ENCODE results near the gene CAMLG.
A peak's percentile ranks its signal among the peaks of the same experiment; 100 is the strongest.
"Not testable (repeated sequence)": the region's sequence is repeated elsewhere in the genome, so short reads cannot be mapped to it uniquely, and the experiment has no call there.

CAMLG gene

GRCh38 chr5:134758176-134758503 lies 19.8 kb downstream of the CAMLG start:
- no peak for TF ChIP-seq CTCF (IDR thresholded peaks at IDR 0.05)
- Histone ChIP-seq H3K4me3 (peak overlapping the region; percentile 85), H3K27ac (peak overlapping the region; percentile 53 to 77)
- DNase-seq (ENCODE audit: low spot score) = no peak

GRCh38 chr5:134758504-134759341 lies 20.4 kb downstream of the CAMLG start, which contains the start of gene DDX46:
TSS of gene DDX46 (plus strand) at chr5:134758779. CDS start at chr5:134758939, 160 bp downstream.
- H3K4me3 ChIP-seq = peak within 1 kb of the TSS; percentile 85
- TF ChIP-seq CTCF (IDR thresholded peaks at IDR 0.05) = peak; percentile 49
- peak; percentile 93 for DNase-seq (ENCODE audit: low spot score)
- peak within 1 kb of the TSS; percentile 53 to 77 for H3K27ac ChIP-seq

GRCh38 chr5:134767528-134768291 lies 29.4 kb downstream of the CAMLG start:
- H3K27ac ChIP-seq; DNase-seq (ENCODE audit: low spot score); H3K4me3 ChIP-seq: not testable (repeated sequence)

GRCh38 chr5:134769206-134769605 lies 30.9 kb downstream of the CAMLG start:
- no peak overlapping the region for H3K27ac ChIP-seq

GRCh38 chr5:134772461-134773125 lies 34.2 kb downstream of the CAMLG start:
- Histone ChIP-seq H3K27ac (no peak overlapping the region), H3K4me3 (no peak overlapping the region)
- no peak for DNase-seq (ENCODE audit: low spot score)
- TF ChIP-seq CTCF (IDR thresholded peaks at IDR 0.05) = no peak

More at GRCh38 chr5:134769206-134769605, 30.9 kb downstream of the CAMLG start:
- no peak overlapping the region for H3K4me3 ChIP-seq
- TF ChIP-seq CTCF (IDR thresholded peaks at IDR 0.05) = no peak
- no peak for DNase-seq (ENCODE audit: low spot score)

- no peak for DNase-seq (ENCODE audit: low spot score)
- TF ChIP-seq CTCF (IDR thresholded peaks at IDR 0.05) = no peak
- H3K27ac ChIP-seq = no peak overlapping the region
- H3K4me3 ChIP-seq = no peak overlapping the region
Measured at GRCh38 chr5:134777366-134777765, 39.0 kb downstream of the CAMLG start.

- no peak for DNase-seq (ENCODE audit: low spot score)
- Histone ChIP-seq H3K4me3 (no peak overlapping the region), H3K27ac (no peak overlapping the region)
- TF ChIP-seq CTCF (IDR thresholded peaks at IDR 0.05) = no peak
Measured at GRCh38 chr5:134784241-134784920, 46.0 kb downstream of the CAMLG start.

All from coronary artery (tissue), 2 donors.